Endodermal cell (in vitro differentiated cells): Measurements from ENCODE around the gene LPP. TPM values are rescaled to one million over a fixed set of nuclear protein-coding genes. Genes with fewer than 3 reads are reported as not detected.

Experiments
- DNase-seq: peaks from one replicate; pipeline ENCODE4 v3.0.0-alpha.2; 2017
- H3K27ac ChIP-seq: 2 replicates; pipeline ENCODE4 v1.5.1; 2013; ENCODE audit warnings: mild to moderate bottlenecking, low read depth, low read length, moderate library complexity
- H3K27me3 ChIP-seq: 2 replicates; pipeline ENCODE4 v1.6.1; 2013; ENCODE audit warnings: mild to moderate bottlenecking, low read length, moderate library complexity; ENCODE audit not compliant: insufficient read depth, control insufficient read depth, poor library complexity, severe bottlenecking
- H3K36me3 ChIP-seq: 2 replicates; pipeline ENCODE4 v1.7.0; 2013; ENCODE audit warnings: mild to moderate bottlenecking, low read length, moderate library complexity; ENCODE audit not compliant: control insufficient read depth, insufficient read depth
- H3K4me1 ChIP-seq: one replicate; pipeline ENCODE4 v1.7.0; 2013; ENCODE audit warnings: low read length; ENCODE audit not compliant: control insufficient read depth, insufficient read depth
- H3K4me3 ChIP-seq: 2 replicates; pipeline ENCODE4 v1.5.1; 2013; ENCODE audit warnings: mild to moderate bottlenecking, low read length, moderate library complexity
- H3K9ac ChIP-seq: 2 replicates; pipeline ENCODE4 v1.6.1; 2013; ENCODE audit warnings: mild to moderate bottlenecking, low read length, moderate library complexity; ENCODE audit not compliant: poor library complexity, severe bottlenecking; ENCODE audit errors: extremely low read depth
- H3K9me3 ChIP-seq: 2 replicates; pipeline ENCODE4 v1.6.1; 2013; ENCODE audit warnings: mild to moderate bottlenecking, low read length, moderate library complexity; ENCODE audit not compliant: control insufficient read depth
- H3K27ac Mint-ChIP-seq: 2 replicates; pipeline ENCODE4 v1.8.0; 2020; ENCODE audit warnings: mixed read lengths
- H3K27me3 Mint-ChIP-seq: 2 replicates; pipeline ENCODE4 v1.8.0; 2021; ENCODE audit warnings: mild to moderate bottlenecking, mixed read lengths; ENCODE audit not compliant: insufficient read depth
- H3K36me3 Mint-ChIP-seq: 2 replicates; pipeline ENCODE4 v1.8.0; 2020; ENCODE audit warnings: low read depth, mixed read lengths
- H3K4me1 Mint-ChIP-seq: 2 replicates; pipeline ENCODE4 v1.8.0; 2020; ENCODE audit warnings: mixed read lengths
- H3K4me3 Mint-ChIP-seq: 2 replicates; pipeline ENCODE4 v1.8.0; 2020; ENCODE audit warnings: mild to moderate bottlenecking, moderate library complexity, mixed read lengths
- H3K9me3 Mint-ChIP-seq: 2 replicates; pipeline ENCODE4 v1.8.0; 2020; ENCODE audit warnings: mild to moderate bottlenecking, mixed read lengths
- CTCF ChIP-seq: fragments of 200-600 bp; sonication (generic); conservative IDR thresholded peaks from 2 replicates; pipeline ENCODE4 v1.5.0; 2021; ENCODE audit warnings: antibody characterized with exemption, mild to moderate bottlenecking
- WGBS, 2 experiments: methylation state at CpG; one replicate each; pipeline versions ENCODE4 v1.1.5 to v1.1.7; 2013; ENCODE audit warnings: missing lambda C conversion rate in 2 of 2, mixed read lengths in 1 of 2; ENCODE audit not compliant: insufficient coverage in 1 of 2, insufficient read length in 1 of 2; 5-methylcytosine and 5-hydroxymethylcytosine counted together
- total RNA-seq, 2 donors: library from RNA; stranded (reverse); fragmentation: NEBNext Ultra II Directional in 1 of 2; extraction: Animal tissue kit (Norgen Biotek cat#: 25700) in 1 of 2; gene quantifications; 2 replicates in 1 of 2; 3 replicates in 1 of 2; pipeline ENCODE4 v1.2.1, GENCODE V29; 2021

Gene LPP
- total RNA-seq, 2 donors from 2014 or later, result 78.0 to 105 TPM

DNA sequence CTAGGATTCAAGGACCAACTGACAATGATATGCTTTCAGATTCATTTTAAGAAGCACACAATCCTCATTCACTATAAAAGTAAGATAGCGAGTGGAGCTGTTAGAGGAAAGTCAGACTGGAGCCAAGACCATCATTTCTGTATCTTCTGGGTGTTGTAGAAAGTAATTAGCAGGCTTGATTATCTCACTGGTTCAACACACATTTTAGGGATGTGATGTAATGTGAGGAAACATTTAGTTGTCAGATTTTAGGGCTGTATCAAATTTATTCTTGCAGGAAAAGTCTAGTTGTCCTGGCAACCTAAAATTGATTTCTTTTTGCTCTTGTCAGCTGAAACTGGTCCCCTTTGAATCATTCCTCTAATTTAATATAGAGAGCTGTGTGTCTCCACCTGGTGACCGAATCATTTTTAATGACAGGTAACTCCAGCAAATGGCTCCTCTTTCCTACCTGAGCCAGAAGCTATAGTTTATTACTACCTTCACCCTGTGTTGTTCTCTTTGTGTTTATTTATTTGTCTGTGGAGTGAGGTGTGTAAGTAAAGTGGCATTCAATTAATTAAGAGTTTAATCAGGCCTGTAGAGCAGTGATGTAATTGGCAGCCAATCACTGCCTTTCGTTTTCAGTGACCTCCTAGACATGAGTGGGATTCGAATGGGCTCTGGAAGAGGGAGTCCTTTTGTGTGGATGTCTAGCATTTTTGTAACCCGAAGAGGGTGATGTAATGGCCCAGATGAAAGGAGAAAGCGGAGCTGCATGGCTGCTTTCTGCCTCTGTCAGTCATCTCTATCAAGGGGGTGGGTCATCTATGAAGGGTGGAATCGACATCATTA is 125.8 kb downstream of the LPP start:
- Histone ChIP-seq H3K27ac (no peak overlapping the region), H3K36me3 (peaks cover 6% of the 10 kb centered on the region), H3K4me1 (no peaks in the 10 kb centered on the region), H3K9me3 (no peaks in the 10 kb centered on the region), H3K4me3 (no peak overlapping the region), H3K27me3 (no peaks in the 10 kb centered on the region), H3K9ac (no peak overlapping the region)
- peaks cover 35% of the 10 kb centered on the region for H3K4me1 Mint-ChIP-seq
- WGBS, 2 experiments, result 76 to 87% methylated on average over 5 to 7 of the region's 7 CpGs
- peak; percentile 33 for TF ChIP-seq CTCF
- no peak overlapping the region for H3K27ac Mint-ChIP-seq
- no peak overlapping the region for H3K4me3 Mint-ChIP-seq
- no peaks in the 10 kb centered on the region for H3K27me3 Mint-ChIP-seq
- H3K9me3 Mint-ChIP-seq, result no peaks in the 10 kb centered on the region
- H3K36me3 Mint-ChIP-seq, result no peaks in the 10 kb centered on the region
- DNase-seq, result no peak

- no peak overlapping the region for H3K27ac Mint-ChIP-seq
- Histone ChIP-seq H3K27ac (no peak overlapping the region), H3K36me3 (peaks cover 7% of the 10 kb centered on the region), H3K9me3 (no peaks in the 10 kb centered on the region), H3K9ac (no peak overlapping the region), H3K27me3 (no peaks in the 10 kb centered on the region), H3K4me3 (no peak overlapping the region), H3K4me1 (no peaks in the 10 kb centered on the region)
- H3K9me3 Mint-ChIP-seq, result no peaks in the 10 kb centered on the region
- no peaks in the 10 kb centered on the region for H3K36me3 Mint-ChIP-seq
- WGBS, 2 experiments, result 90 to 95% methylated on average over 5 of the region's 5 CpGs
- DNase-seq, result no peak
- TF ChIP-seq CTCF, result no peak
- peaks cover 35% of the 10 kb centered on the region for H3K4me1 Mint-ChIP-seq
- H3K27me3 Mint-ChIP-seq, result no peaks in the 10 kb centered on the region
- H3K4me3 Mint-ChIP-seq, result no peak overlapping the region
Measured at GRCh38 chr3:188280627-188281026, 126.7 kb downstream of the LPP start.

DNA sequence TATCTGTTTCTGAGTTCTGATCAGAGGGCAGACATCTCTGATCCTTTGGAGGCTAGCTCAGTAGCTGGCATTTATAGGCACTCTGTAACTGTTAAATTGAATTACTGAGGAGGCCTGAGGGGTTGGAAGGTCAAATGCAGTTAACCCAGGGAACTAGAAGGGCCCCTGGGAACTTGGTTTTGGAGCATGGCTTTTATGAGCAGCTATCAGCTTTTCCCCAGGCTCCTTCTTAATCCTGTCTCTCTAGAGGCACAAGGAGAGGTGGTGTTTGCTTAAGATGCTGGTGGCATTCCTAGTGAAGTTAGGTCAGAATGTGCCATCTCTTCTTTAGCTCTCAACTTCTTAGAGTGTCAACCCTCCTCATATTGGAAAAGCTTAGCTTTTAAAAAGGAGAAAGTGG is 128.9 kb downstream of the LPP start:
- no peaks in the 10 kb centered on the region for H3K27me3 ChIP-seq
- Mint-ChIP-seq H3K27me3 (no peaks in the 10 kb centered on the region), H3K36me3 (peaks cover 1% of the 10 kb centered on the region), H3K9me3 (no peaks in the 10 kb centered on the region), H3K4me1 (peaks cover 29% of the 10 kb centered on the region), H3K4me3 (no peak overlapping the region), H3K27ac (peak overlapping the region; percentile 5)
- H3K4me3 ChIP-seq, result no peak overlapping the region
- H3K27ac ChIP-seq, result no peak overlapping the region
- H3K36me3 ChIP-seq, result peaks cover 13% of the 10 kb centered on the region
- no peaks in the 10 kb centered on the region for H3K9me3 ChIP-seq
- DNase-seq, result no peak
- TF ChIP-seq CTCF, result no peak
- no peak overlapping the region for H3K9ac ChIP-seq
- no peaks in the 10 kb centered on the region for H3K4me1 ChIP-seq
